HepG2 (cell line): ENCODE measurements around the gene INAFM1. TPM values are rescaled to one million over a fixed set of nuclear protein-coding genes. Genes with fewer than 3 reads are reported as not detected.
A peak's percentile ranks its signal among the peaks of the same experiment; 100 is the strongest.

Source experiments
- ATM ChIP-seq: fragments of 450-650 bp; IDR thresholded peaks from 2 replicates; pipeline ENCODE4 v1.7.1; 2017; ENCODE audit warnings: mild to moderate bottlenecking, borderline replicate concordance
- BRCA1 ChIP-seq: sonication (generic); formaldehyde crosslinking; IDR thresholded peaks from 2 replicates; pipeline ENCODE4 v1.4.0; 2020; ENCODE audit warnings: missing genetic modification reagents
- CHD4 ChIP-seq: fragments of 200-600 bp; sonication (generic); IDR thresholded peaks from 2 replicates; pipeline ENCODE4 v1.7.0; 2017; ENCODE audit warnings: mild to moderate bottlenecking, low read length, borderline replicate concordance
- DMAP1 ChIP-seq: IDR thresholded peaks from 2 replicates; pipeline ENCODE4 v1.6.1; 2016
- EEA1 ChIP-seq: sonication (generic); formaldehyde crosslinking; IDR thresholded peaks from 2 replicates; pipeline ENCODE4 v1.5.1; 2020; ENCODE audit warnings: mild to moderate bottlenecking, missing genetic modification reagents, borderline replicate concordance
- ELF4 ChIP-seq: sonication (generic); formaldehyde crosslinking; IDR thresholded peaks from 2 replicates; pipeline ENCODE4 v1.5.0; 2020; ENCODE audit warnings: missing genetic modification reagents, mild to moderate bottlenecking, moderate library complexity, borderline replicate concordance
- HMGXB3 ChIP-seq: sonication (generic); formaldehyde crosslinking; IDR thresholded peaks from 2 replicates; pipeline ENCODE4 v1.4.0; 2020; ENCODE audit warnings: missing genetic modification reagents, borderline replicate concordance
- JUN ChIP-seq: sonication (generic); formaldehyde crosslinking; IDR thresholded peaks from 2 replicates; pipeline ENCODE4 v1.4.0; 2020; ENCODE audit warnings: mild to moderate bottlenecking, missing genetic modification reagents
- KDM5B ChIP-seq: sonication (generic); formaldehyde crosslinking; IDR thresholded peaks from 2 replicates; pipeline ENCODE4 v1.4.0; 2020; ENCODE audit warnings: missing genetic modification reagents, mild to moderate bottlenecking, borderline replicate concordance
- POLR2A ChIP-seq, 2 experiments: IDR thresholded peaks; 2 replicates each; pipeline ENCODE4 v1.6.1; 2011; ENCODE audit warnings: low read depth in 2 of 2, low read length in 2 of 2, mild to moderate bottlenecking in 1 of 2, moderate library complexity in 1 of 2; ENCODE audit not compliant: insufficient read depth in 1 of 2
- PPARG ChIP-seq: conservative IDR thresholded peaks from 2 replicates; pipeline ENCODE4 v1.6.1; 2016; ENCODE audit warnings: missing biosample characterization, missing genetic modification reagents
- RFX5 ChIP-seq: IDR thresholded peaks from 2 replicates; pipeline ENCODE4 v1.6.1; 2011; ENCODE audit warnings: low read depth, low read length, improper control_type of control experiment
- SALL1 ChIP-seq: sonication (generic); formaldehyde crosslinking; IDR thresholded peaks from 2 replicates; pipeline ENCODE4 v1.8.0; 2022; ENCODE audit warnings: mild to moderate bottlenecking, missing genetic modification reagents
- TEAD2 ChIP-seq: sonication (generic); formaldehyde crosslinking; IDR thresholded peaks from 2 replicates; pipeline ENCODE4 v1.9.0; 2021; ENCODE audit warnings: missing genetic modification reagents
- TOPORS ChIP-seq: sonication (generic); formaldehyde crosslinking; IDR thresholded peaks from 2 replicates; pipeline ENCODE4 v1.8.0; 2023; ENCODE audit warnings: mild to moderate bottlenecking, missing genetic modification reagents
- ZKSCAN1 ChIP-seq: fragments of 150-350 bp; IDR thresholded peaks from 2 replicates; pipeline ENCODE4 v1.6.1; 2014; ENCODE audit warnings: low read length
- ZMYM2 ChIP-seq: sonication (generic); formaldehyde crosslinking; IDR thresholded peaks from 2 replicates; pipeline ENCODE4 v1.8.0; 2022; ENCODE audit warnings: mild to moderate bottlenecking, missing genetic modification reagents
- ZNF138 ChIP-seq: sonication (generic); formaldehyde crosslinking; IDR thresholded peaks from 2 replicates; pipeline ENCODE4 v1.5.0; 2020; ENCODE audit warnings: mild to moderate bottlenecking, low read depth, missing genetic modification reagents
- ZNF296 ChIP-seq: sonication (generic); formaldehyde crosslinking; conservative IDR thresholded peaks from 2 replicates; pipeline ENCODE4 v1.5.0; 2020; ENCODE audit warnings: mild to moderate bottlenecking, missing genetic modification reagents
- ZNF430 ChIP-seq: sonication (generic); formaldehyde crosslinking; IDR thresholded peaks from 2 replicates; pipeline ENCODE4 v1.9.0; 2021; ENCODE audit warnings: mild to moderate bottlenecking, missing genetic modification reagents
- ZNF496 ChIP-seq: sonication (generic); formaldehyde crosslinking; IDR thresholded peaks from 2 replicates; pipeline ENCODE4 v1.8.1; 2023; ENCODE audit warnings: mild to moderate bottlenecking, moderate library complexity, missing genetic modification reagents; ENCODE audit not compliant: insufficient replicate concordance
- ZNF510 ChIP-seq: sonication (generic); formaldehyde crosslinking; IDR thresholded peaks from 2 replicates; pipeline ENCODE4 v1.4.0; 2020; ENCODE audit warnings: low read depth, mild to moderate bottlenecking, missing genetic modification reagents
- ZNF552 ChIP-seq: sonication (generic); formaldehyde crosslinking; IDR thresholded peaks from 2 replicates; pipeline ENCODE4 v1.9.0; 2022; ENCODE audit warnings: missing genetic modification reagents, mild to moderate bottlenecking, borderline replicate concordance
- ZNF558 ChIP-seq: sonication (generic); formaldehyde crosslinking; IDR thresholded peaks from 2 replicates; pipeline ENCODE4 v1.9.0; 2022; ENCODE audit warnings: mild to moderate bottlenecking, missing genetic modification reagents, borderline replicate concordance
- ZNF614 ChIP-seq: IDR thresholded peaks from 2 replicates; pipeline ENCODE4 v1.6.1; 2018; ENCODE audit warnings: missing biosample characterization, missing genetic modification reagents, inconsistent platforms, borderline replicate concordance
- polyA plus RNA-seq, 8 experiments: library from polyadenylated mRNA; depleted of rRNA in 3 of 8; stranded (reverse) in 7 of 8; unstranded in 1 of 8; fragments of >200 nt; fragmentation: Illumina TruSeq in 4 of 8; extraction: Trizol in 4 of 8; gene quantifications; 2 replicates each; pipeline versions ENCODE4 v1.2.1 to v1.2.3, GENCODE V29; 2011 to 2016; ENCODE audit warnings: low read depth in 4 of 8, missing spikeins in 1 of 8, mixed read lengths in 1 of 8; ENCODE audit not compliant: insufficient read depth in 1 of 8
- total RNA-seq, 5 experiments: library from RNA; depleted of rRNA; stranded (reverse); fragments of >200 nt; fragmentation: Illumina TruSeq; extraction: Trizol; gene quantifications; 2 replicates each; pipeline ENCODE4 v1.2.3, GENCODE V29; 2016; ENCODE audit warnings: low read depth in 1 of 5
- TF ChIP-seq, protein P1 (sequence below): sonication (generic); formaldehyde crosslinking; IDR thresholded peaks from 2 replicates; pipeline ENCODE4 v1.8.1; 2022; ENCODE audit warnings: mild to moderate bottlenecking, missing genetic modification reagents

INAFM1 gene
- total and polyA plus RNA-seq, 2 of the 13 experiments (the other 11 are each of a cell fraction or from before 2014, with no cell fraction given), result 0.88 to 1.9 TPM

GRCh38 chr19:47247308-47247990 lies 27.2 kb upstream of the INAFM1 start (continued):
- no peak for TF ChIP-seq EEA1 (CRISPR knock-in tag)
- no peak for TF ChIP-seq ZNF558
- 0 out of 2 replicates have a peak, but pooled peaks have one; percentile 23 for TF ChIP-seq ZNF614 (CRISPR knock-in tag)
- TF ChIP-seq SALL1, result peak; percentile 25; the same call in 1 of the 2 replicates
- no peak for TF ChIP-seq RFX5
- no peak for TF ChIP-seq TEAD2
- TF ChIP-seq, protein P1, sequence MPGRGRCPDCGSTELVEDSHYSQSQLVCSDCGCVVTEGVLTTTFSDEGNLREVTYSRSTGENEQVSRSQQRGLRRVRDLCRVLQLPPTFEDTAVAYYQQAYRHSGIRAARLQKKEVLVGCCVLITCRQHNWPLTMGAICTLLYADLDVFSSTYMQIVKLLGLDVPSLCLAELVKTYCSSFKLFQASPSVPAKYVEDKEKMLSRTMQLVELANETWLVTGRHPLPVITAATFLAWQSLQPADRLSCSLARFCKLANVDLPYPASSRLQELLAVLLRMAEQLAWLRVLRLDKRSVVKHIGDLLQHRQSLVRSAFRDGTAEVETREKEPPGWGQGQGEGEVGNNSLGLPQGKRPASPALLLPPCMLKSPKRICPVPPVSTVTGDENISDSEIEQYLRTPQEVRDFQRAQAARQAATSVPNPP (CRISPR knock-in tag), result no peak
- no peak for TF ChIP-seq ZKSCAN1
- TF ChIP-seq ZMYM2, result 0 out of 2 replicates have a peak, but pooled peaks have one; percentile 52
- no peak for TF ChIP-seq ZNF138 (CRISPR knock-in tag)
- TF ChIP-seq ATM, result no peak
- TF ChIP-seq ELF4 (CRISPR knock-in tag), result no peak
- no peak for TF ChIP-seq ZNF552
- TF ChIP-seq ZNF496 (CRISPR knock-in tag), result no peak
- TF ChIP-seq ZNF430 (CRISPR knock-in tag), result no peak
- no peak for TF ChIP-seq PPARG (CRISPR knock-in tag)
- no peak for TF ChIP-seq ZNF510
- no peak for TF ChIP-seq KDM5B (CRISPR knock-in tag)
- TF ChIP-seq HMGXB3 (CRISPR knock-in tag), result no peak
- no peak for TF ChIP-seq POLR2A (IDR thresholded peaks at IDR 0.05; ENCODE audit: insufficient read depth in 1 of 2, low read depth in 2 of 2, low read length in 2 of 2)
- no peak for TF ChIP-seq DMAP1 (CRISPR knock-in tag)
- TF ChIP-seq BRCA1 (CRISPR knock-in tag), result no peak
- no peak for TF ChIP-seq TOPORS (CRISPR knock-in tag)
- no peak for TF ChIP-seq JUN (CRISPR knock-in tag)
- no peak for TF ChIP-seq ZNF296 (CRISPR knock-in tag)
- TF ChIP-seq CHD4, result peak; percentile 48; the same call in 1 of the 2 replicates
